HT1080 (cell line): ENCODE measurements around the gene PORCN. TPM values are rescaled to one million over a fixed set of nuclear protein-coding genes. Genes with fewer than 3 reads are reported as not detected.
A peak's percentile ranks its signal among the peaks of the same experiment; 100 is the strongest.
"Not testable (repeated sequence)": the region's sequence is repeated elsewhere in the genome, so short reads cannot be mapped to it uniquely, and the experiment has no call there.

ENCODE experiments used
- DNase-seq: peaks from one replicate; pipeline ENCODE4 v3.0.0-alpha.2; 2015; ENCODE audit warnings: low read depth
- total RNA-seq: library from RNA; depleted of rRNA; stranded (reverse); fragments of >200 nt; shearing (Covaris generic); gene quantifications from 2 replicates; pipeline ENCODE4 v1.2.3, GENCODE V29; 2014

PORCN gene
- total RNA-seq, 1 experiment from 2014 or later = 39.6 TPM

GRCh38 chrX:48509619-48510018, 827 bp downstream of the PORCN start:
- DNase-seq = no peak

DNA sequence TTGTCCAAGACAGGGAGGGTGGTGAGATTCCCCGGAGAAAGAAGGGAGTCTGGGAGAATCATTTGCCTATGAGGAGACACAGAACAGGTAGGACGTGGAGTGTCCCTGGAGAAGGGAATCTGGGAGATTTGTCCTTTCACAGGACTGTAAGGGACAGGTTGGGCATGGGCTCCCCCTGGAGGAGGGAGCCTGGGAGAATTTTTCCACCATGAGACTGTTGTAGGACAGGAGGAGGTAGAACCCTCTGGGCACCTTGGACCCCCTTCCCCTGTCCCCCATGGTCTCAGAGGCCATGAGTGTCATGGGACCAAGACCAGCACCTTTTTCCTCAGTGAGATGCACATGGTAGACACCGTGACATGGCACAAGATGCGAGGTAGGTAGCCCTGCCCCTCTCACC, 2.8 kb downstream of the PORCN start:
- DNase-seq = peak; percentile 38

DNA sequence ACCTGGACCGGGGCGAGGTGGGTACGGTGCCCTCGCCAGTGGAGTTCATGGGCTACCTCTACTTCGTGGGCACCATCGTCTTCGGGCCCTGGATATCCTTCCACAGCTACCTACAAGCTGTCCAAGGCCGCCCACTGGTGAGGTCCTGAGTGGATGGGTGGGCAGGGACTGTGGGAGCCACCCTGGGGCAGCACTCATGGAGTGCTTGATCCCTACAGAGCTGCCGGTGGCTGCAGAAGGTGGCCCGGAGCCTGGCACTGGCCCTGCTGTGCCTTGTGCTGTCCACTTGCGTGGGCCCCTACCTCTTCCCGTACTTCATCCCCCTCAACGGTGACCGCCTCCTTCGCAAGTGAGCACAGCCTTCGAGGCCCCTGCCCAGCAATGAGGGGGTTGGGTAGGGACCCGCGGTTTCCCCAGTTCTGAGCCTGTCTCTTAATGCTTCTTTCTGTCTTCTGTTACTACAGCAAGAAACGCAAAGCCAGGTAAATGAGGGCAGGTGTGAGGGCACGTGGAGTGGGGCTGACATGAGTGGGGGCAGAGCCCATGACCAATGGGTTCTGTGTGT, 3.7 kb downstream of the PORCN start:
- no peak for DNase-seq

DNA sequence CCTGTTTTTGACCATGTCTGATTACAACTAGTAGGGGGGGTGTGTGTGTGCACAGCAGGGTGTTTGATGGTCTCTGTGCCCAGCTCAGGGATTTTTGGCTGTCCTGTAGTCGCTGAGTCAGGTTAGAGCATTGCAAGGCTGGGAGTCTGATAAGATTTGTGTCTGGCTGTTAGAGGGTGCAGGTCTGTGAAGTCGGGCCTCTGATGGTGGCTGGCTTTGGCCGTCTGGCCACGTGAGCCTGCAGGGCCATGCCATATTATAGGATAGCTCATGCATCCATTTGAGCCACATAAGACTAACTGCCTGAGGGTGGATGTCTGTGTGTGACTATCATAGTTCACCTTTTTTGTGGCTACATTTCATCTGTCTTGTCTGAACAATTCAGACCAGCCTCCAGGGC, 4.9 kb downstream of the PORCN start:
- DNase-seq = no peak

DNA sequence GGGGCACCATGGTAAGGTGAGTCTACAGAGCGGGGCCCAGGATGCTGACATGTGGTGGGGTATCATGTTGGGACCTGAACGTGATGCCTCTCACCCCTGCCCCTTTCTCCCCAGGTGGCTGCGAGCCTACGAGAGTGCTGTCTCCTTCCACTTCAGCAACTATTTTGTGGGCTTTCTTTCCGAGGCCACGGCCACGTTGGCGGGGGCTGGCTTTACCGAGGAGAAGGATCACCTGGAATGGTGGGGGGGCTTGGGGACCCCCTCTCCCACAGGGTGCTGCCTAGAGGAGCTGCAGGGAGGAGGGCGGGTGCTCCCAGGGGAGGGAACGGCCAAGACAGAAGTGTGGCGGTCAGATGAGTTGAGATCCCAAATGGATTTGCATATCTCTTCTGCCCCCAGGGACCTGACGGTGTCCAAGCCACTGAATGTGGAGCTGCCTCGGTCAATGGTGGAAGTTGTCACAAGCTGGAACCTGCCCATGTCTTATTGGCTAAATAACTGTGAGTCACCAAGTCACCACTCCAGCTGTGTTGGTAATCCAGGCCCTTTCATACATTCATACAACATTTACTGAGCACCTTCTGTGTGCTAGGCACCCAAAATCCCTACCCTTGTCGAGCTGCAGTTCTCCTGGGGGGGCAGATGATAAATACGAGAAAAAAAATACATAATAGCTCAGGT, 5.5 kb downstream of the PORCN start:
- DNase-seq = no peak

DNA sequence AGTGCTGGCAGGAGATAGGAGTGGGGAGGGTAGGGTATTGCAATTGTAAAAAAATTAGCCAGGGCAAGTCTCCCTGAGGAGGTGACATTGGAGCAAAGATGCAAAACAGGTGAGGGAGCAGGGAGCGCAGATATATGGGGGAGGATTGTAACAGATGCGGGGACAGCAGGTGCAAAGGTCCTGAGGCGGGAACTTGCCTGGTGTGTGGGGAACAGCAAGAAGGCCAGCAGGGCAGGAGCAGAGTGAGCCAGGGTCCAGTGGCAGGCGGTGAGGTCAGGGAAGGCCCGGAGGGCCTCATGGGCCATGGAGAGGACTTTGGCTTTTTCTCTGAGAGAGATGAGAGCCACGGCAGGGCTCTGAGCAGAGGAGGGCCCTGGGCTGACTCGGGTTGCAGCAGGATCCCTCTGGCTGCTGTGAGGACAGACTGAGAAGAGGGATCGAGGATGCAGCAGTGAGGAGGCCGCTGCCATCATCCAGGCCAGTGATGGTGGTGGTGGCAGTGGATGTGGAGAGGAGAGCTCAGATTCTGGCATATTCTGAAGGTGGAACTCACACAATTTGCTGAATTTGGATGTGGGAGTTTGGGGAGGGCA, 6.2 kb downstream of the PORCN start:
- no peak for DNase-seq

DNA sequence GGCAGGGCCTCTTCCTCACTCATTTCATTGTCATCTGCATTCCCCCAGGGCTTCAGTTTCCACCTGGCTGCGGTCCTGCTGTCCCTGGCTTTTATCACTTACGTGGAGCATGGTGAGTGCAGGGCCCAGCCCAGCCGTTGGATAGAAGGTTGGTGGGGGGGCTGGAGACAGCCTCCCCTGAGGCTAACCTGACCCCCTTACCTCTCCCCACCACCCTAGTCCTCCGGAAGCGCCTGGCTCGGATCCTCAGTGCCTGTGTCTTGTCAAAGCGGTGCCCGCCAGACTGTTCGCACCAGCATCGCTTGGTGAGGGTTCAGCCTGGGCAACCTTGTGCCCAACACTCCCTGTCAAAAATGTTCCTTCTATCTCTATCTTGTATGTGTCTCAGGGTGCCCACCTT, 7.0 kb downstream of the PORCN start:
- no peak for DNase-seq

DNA sequence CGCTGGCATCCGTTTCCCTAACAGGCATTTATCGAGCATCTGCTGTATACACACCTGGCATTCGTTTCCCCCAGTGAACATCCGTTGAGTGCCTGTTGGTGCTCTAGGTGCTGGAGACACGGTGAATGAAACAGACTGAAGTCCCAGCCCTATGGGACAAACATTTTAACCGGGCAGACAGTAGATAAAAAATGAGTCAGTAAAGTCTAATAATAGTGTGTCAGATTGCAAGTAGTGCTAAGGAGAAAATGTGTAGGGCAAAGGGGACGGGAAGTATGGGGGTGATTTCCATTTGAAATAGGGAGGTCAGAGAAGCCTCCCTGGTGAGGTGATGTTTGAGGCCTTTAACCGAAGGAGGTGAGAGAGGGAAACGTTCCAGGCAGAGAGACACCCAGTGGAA, 7.5 kb downstream of the PORCN start:
- DNase-seq = no peak

GRCh38 chrX:48516987-48517386, 8.2 kb downstream of the PORCN start:
- no peak for DNase-seq

- DNase-seq = not testable (repeated sequence)
These were observed 10.7 kb downstream of the PORCN start for GRCh38 chrX:48519481-48519880.

DNA sequence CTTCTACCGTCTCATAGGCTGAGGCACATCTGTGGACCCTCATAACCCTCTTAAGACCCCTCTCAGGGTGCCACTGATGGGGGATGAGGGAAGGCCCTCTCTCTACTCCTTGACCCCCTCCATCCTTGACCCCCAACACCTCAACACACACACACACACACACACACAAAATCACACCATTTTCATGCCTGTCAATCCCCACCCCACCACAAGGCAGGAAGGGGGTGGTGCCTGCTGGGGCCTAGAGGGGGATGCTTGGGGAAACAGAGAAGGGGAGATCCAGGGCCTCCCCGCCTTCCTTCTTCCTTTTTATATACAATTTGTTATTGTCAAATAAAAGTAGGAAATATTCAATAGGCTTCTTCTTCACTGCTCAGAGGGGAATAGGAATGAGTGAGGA, 11.7 kb downstream of the PORCN start:
- no peak for DNase-seq

DNA sequence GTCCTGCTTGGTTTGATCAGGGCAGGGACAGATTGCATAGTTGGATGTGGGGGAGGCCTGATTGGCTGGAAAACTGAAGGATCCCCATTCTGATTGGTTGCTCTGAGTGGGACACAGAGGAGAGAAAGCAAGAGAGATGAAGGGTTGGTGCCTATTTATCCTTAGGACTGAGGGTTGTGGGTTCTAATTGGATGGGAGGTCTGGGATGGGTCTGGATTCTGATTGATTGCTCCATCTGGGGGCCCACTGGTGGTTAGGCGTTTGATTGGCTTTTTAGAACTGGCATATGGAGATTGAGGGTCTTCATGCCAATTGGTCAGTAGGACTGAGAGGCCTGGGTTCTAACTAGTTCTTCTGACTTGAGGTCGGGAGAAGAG, 12.2 kb downstream of the PORCN start:
- peak; percentile 38 for DNase-seq

- DNase-seq = peak; percentile 89
These were observed 12.8 kb downstream of the PORCN start, which contains the start of gene EBP for GRCh38 chrX:48521353-48522243. Gene EBP (plus strand): TSS chrX:48521808. CDS start chrX:48523772, 1,964 bp downstream.

DNA sequence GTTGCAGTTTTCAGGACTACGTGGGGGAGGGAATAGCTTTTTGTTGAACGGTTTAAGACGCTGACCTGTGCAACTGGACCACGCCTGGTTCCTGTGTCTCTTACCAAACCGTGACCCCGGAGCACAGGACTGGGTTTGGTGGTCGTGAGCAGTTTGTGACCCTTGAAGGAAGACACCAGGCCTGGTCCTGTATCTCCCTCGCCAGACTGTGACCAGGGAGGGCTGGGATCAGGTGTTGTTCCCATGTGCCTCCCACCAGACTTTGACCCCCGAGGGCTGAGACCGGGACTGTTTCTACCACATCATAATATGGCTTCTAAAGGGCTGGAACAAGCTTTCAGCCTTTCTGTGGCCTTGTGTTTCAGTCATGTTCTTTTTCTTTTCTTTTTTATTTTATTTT, 13.5 kb downstream of the PORCN start:
- no peak for DNase-seq

- DNase-seq = no peak
These were observed 14.9 kb downstream of the PORCN start for GRCh38 chrX:48523682-48524081.

DNA sequence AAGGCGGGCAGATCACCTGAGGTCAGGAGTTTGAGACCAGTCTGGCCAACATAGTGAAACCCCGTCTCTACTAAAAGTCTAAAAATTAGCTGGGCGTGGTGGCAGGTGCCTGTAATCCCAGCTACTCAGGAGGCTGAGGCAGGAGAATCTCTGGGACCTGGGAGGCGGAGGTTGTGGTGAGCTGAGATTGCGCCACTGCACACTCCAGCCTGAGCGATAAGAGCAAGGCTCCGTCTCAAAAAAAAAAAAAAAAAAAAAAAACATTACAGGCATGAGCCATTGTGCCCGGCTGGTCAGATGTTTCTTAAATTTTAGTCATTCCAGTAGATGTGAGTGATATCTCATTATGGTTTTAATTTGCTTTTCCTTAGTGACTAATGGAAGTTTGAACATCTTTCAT, 17.1 kb downstream of the PORCN start:
- not testable (repeated sequence) for DNase-seq

DNA sequence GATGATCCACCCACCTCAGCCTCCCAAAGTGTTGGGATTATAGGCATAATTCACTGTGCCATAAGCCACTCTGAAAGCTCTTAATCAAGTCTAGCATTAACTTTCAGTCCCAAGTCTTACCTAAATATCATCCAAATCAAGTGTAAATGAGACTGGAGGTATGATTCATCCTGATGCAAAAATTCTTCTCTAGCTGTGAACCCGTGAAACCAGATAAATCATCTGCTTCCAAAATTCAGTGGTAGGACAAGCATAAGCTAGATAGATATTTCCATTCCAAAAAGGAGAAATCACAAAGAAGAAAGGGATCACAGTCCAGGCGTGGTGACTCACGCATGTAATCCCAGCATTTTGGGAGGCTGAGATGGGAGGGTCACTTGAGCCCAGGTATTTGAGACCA, 21.9 kb downstream of the PORCN start:
- no peak for DNase-seq

DNA sequence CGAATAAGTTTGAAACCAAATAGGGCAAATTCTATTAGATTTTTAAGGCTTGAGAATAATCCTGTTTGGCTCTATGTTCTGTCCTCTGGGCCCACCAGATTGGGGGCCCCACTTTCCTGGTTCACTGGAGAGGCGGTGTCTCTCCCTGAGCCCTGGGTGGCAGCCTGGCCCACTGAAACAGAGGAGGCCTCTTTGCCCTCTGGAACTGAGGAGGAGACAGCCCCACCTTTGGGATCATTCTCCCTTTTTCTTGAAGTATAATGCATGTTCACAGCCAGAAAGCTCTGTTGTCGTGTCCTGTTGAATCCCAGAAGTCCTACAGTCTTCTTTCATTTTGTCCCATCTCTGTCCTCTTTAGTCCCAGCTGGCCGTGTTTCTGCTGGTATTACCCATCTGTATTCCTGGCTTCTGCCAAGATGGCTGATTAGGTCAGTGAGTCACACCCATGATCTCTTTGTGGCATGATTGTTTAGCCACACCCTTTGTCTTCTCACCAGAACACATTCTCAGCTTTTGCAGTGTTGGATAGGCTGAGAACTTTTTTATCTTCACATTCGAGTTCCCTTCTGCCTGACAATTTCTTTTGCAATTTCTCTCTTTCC, 22.7 kb downstream of the PORCN start:
- DNase-seq = peak; percentile 75

DNA sequence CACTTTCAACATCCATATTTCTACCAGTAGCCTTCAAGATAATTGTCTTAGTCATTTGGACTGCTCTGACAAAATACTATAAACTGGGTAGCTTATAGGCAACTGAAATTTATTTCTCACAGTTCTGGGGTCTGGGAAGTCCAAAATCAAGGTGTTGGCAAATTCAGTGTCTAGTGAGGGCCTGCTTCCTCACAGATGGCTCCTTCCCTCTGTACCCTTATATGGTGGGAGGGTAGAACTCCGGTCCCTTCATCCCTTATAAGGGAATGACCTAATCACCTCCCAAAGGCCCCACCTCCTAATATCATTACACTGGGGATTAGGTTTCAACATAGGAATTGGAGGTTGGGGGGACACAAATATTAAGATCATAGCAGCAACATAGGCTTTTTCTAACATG, 23.4 kb downstream of the PORCN start:
- no peak for DNase-seq

DNA sequence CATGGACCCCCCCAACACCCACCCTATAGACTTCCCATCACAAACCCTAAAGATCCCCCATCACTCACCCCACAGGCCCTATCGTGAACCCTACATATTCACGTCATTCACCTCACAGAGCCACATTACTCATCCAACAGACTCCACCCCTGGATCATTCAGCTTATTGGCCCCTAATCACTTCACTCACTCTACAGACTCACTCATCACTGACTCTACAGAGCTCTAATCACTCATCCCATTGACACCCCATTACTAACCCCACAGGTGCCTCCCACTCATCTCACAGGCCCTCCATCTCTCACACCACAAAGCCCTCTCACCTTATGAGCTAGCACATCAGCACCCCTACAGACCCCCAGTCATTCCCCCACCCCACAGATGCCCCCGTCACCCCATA, 24.4 kb downstream of the PORCN start:
- DNase-seq = no peak

DNA sequence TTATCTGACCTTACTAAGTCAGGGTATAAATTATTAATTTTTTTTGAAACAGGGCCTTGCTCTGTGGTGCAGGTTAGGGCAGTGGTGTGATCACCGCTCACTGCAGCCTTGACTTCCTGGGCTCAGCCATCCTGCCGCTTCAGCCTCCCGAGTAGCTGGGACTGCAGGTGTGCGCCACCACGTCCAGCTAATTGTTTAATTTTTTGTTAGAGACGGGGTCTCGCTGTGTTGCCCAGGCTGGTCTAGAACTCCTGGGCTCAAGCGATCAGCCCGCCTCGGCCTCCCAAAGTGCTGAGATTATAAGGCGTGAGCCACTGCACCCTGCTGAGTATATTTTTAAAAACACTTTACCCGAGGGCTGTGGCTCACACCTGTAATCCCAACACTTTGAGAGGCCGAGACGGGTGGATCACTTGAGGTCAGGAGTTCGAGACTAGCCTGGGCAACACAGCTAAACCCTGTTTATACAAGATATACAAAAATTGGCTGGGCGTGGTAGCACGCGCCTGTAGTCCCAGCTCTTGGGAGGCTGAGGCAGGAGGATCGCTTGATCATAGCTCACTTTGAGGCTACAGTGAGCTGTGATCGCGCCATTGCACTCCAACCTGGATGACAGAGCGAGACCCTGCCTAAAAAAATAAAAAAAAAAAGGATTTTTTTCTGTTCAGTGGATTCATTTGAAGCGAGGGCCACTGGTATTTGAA, 30.0 kb downstream of the PORCN start:
- no peak for DNase-seq
